Inflammatory macrophage (primary cell): ENCODE measurements around the gene KANTR.
"Not testable (repeated sequence)": the region's sequence is repeated elsewhere in the genome, so short reads cannot be mapped to it uniquely, and the experiment has no call there.

Source experiments
- DNase-seq, 2 donors: peaks; one replicate each; pipeline ENCODE4 v3.0.0-alpha.2; 2020 to 2022

Gene KANTR

GRCh38 chrX:53128097-53128749 lies 34.3 kb downstream of the KANTR start:
- DNase-seq: no peak

- no peak for DNase-seq
Measured at GRCh38 chrX:53133400-53133799, 39.5 kb downstream of the KANTR start.

DNA sequence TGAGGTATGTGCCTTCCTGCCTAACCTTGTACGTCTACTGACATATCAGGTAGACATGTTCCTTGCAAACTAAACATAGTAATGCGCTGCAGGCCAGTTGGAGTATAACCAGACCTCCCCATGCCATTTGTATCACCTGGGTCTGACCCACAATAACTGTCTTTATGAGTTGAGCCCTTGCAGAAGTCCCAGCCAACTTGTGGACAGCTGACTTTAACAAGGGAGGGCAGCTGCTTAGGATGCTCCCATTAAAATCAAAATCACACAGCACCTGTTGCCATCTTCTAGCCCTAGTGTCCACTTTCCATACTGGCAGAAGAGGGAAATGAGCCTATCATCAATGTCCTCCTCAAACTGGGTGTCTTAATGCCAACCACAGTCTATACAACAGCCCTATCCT lies 41.6 kb downstream of the KANTR start:
- DNase-seq: no peak

DNA sequence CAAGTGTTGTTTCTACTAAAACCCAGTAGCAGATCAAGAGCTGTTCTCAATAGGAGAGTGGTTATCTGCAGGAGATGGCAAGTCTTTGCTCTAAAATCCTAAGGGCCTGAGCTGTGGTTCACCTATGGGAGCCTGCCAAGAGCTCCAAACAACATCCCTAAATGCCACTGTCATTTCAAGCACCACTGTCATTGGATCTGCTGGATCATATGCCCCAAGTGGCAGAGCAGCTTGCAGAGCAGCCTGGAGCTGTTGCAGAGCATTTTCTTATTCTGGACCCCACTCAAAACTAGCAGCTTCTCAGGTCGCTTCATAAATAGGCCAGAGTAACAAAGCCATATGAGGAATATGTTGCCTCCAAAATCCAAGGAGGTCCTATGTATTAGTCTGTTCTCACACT lies 59.6 kb downstream of the KANTR start:
- DNase-seq: no peak

DNA sequence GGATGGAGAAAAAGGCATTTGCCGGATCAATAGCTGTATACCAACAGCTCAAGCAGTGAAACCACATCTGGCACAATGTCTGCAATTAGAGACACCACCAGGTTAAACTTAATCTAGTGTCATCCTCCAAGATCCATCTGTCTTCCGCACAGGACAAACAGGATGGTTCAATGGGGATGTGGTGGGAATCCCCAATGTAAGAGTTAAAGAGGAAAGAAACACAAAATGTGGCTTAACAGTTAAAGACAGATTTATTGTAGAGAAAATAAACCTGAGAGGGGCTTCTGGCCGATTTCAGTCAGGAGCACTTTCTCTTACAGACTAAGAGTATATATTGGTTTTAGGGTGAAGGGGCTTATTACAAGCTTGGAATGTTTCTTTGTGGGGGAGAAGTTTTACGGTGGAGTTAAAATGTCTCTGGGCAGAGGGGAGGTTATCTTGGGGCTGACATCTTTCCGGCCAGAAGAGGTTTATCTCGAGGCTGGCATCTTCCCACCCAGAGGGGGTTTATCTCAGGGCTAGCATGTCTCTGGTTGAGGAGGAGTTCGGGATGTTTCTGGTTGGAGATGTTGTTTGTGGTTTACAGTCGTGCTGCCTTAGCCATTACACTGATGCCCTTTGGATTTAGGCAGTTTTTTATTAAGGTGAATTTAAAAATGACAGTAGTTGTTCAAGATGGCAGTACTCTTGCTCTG lies 61.7 kb downstream of the KANTR start:
- DNase-seq: no peak

DNA sequence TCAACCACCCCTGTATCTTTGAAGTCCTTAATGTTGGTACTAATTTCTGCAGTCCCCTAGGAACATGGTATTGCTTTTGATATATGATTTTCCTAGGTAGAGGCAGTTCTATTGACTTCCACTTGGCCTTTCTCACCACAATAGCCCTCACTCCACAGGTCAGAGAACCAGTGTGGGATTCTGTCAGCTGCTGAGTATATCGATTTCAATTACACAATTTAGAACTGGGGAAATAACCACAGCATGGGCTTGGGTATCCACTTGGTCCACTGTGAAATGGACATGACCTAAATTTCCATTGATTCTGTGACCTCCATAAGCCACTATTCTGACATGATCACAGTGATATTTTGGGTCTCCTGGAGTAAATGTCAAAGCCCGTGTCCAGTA lies 62.3 kb downstream of the KANTR start:
- DNase-seq: no peak

DNA sequence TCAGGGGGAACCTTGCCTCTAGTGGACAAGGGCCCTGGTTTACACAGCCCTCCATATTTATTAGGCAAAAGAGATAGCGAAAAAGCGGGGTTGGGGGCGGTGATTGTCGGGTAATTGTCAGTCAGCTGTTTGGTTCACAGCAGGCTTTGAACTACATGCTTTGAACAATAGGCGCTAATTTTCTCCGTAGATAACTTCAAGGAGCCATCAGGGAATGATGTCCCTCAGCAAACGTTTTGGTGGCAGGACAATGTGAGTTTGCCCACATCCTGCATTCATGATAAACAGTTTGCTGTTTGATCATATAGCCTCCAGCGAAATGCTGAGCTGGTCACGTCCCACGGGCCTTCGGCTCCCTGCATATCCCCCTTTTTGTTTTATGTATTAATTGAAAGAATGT lies 65.2 kb downstream of the KANTR start:
- DNase-seq: no peak

- no peak for DNase-seq
Measured at GRCh38 chrX:53160297-53160983, 66.5 kb downstream of the KANTR start.

GRCh38 chrX:53163436-53163835 lies 69.5 kb downstream of the KANTR start:
- no peak for DNase-seq

DNA sequence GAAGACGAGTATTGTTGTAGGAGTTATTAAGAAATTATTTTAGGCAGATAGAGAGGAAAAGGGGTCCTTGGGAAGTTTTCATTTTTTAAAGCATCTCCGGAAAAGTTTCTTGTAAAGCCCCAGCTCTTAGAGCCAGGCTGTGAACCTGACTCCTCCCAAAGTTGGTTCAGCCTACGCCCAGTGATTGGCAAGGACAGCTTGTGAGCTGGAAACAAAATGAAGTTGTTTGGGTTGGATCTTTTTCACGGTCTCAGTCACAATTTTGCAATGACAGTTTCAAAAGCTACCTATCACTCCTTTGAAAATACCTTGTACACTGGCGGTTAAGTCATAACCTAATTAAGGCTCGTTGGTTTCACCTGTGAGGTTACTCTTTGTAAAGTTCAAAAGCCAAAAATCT lies 70.6 kb downstream of the KANTR start:
- DNase-seq: not testable (repeated sequence)

DNA sequence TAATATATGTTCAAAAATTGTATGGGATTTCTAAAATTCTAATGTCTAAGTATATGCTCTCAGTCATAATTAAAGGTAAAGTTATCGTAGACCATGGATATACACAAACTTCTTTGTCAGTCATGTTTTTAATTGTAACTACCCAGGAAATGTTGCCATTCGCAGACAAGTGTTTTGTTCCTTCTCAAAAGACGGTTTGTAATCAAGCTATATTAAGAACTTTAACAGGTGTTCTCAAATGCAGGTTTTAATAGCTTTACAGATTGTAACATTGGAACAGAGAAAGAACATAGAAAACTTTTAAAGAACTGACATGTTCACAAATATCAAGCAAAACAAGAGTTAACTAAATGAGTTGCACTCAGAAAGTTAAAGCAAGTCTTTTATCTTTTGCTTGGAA lies 72.2 kb downstream of the KANTR start:
- no peak for DNase-seq

GRCh38 chrX:53171356-53171755 lies 77.4 kb downstream of the KANTR start:
- no peak for DNase-seq
